A673 (cell line): ENCODE data around the gene CCDC159. TPM values are rescaled to one million over a fixed set of nuclear protein-coding genes. Genes with fewer than 3 reads are reported as not detected.

Experiments
- BruUV-seq: library from RNA; stranded (reverse); fragments of 400-500 nt; replicated peaks from 2 replicates; lab custom pipeline; 2021; lab: Mats Ljungman, UMichigan
- CTCF ChIA-PET: fragments of 300-600 bp; sonication (Branson Sonifier 250); formaldehyde crosslinking; loops from one replicate; lab custom pipeline; 2022; ENCODE audit warnings: antibody characterized with exemption; lab: Charles Lee
- POLR2A ChIA-PET: fragments of 300-600 bp; sonication (Branson Sonifier 250); formaldehyde crosslinking; loops from one replicate; lab custom pipeline; 2022; ENCODE audit warnings: antibody characterized with exemption; ENCODE audit not compliant: low non-redundant PET; lab: Charles Lee
- DNase-seq: peaks from one replicate; pipeline ENCODE4 v3.0.0-alpha.2; 2015; ENCODE audit warnings: low spot score
- H3K27ac ChIP-seq: fragments of 200-600 bp; sonication (generic); 2 replicates; pipeline ENCODE4 v1.5.1; 2016; ENCODE audit warnings: mixed run types, low read depth, mild to moderate bottlenecking, mixed read lengths, antibody characterized with exemption, low read length; ENCODE audit not compliant: poor library complexity, severe bottlenecking
- H3K27me3 ChIP-seq: fragments of 200-600 bp; sonication (generic); replicated peaks from 2 replicates; pipeline ENCODE4 v1.6.1; 2017; ENCODE audit warnings: mixed run types, low read depth, mild to moderate bottlenecking, mixed read lengths, antibody characterized with exemption, low read length; ENCODE audit not compliant: insufficient read depth, poor library complexity
- H3K36me3 ChIP-seq: fragments of 200-600 bp; sonication (generic); 2 replicates; pipeline ENCODE4 v1.6.1; 2016; ENCODE audit warnings: mixed run types, mild to moderate bottlenecking, mixed read lengths, antibody characterized with exemption, low read length; ENCODE audit not compliant: insufficient read depth, poor library complexity, severe bottlenecking
- H3K4me1 ChIP-seq: fragments of 200-600 bp; sonication (generic); 2 replicates; pipeline ENCODE4 v1.6.1; 2017; ENCODE audit warnings: mixed run types, mild to moderate bottlenecking, mixed read lengths, antibody characterized with exemption, low read length; ENCODE audit not compliant: insufficient read depth, poor library complexity, severe bottlenecking
- H3K4me3 ChIP-seq: fragments of 200-600 bp; sonication (generic); 2 replicates; pipeline ENCODE4 v1.5.1; 2016; ENCODE audit warnings: low read depth, mixed run types, mild to moderate bottlenecking, mixed read lengths, low read length; ENCODE audit not compliant: poor library complexity, severe bottlenecking
- H3K9me3 ChIP-seq: fragments of 200-600 bp; sonication (generic); 2 replicates; pipeline ENCODE4 v1.6.1; 2016; ENCODE audit warnings: mixed run types, low read depth, mild to moderate bottlenecking, mixed read lengths, antibody characterized with exemption, low read length; ENCODE audit not compliant: poor library complexity, severe bottlenecking
- CTCF ChIP-seq: fragments of 300-800, 200-600 bp; sonication (generic); conservative IDR thresholded peaks from 2 replicates; pipeline ENCODE4 v1.5.1; 2017; ENCODE audit warnings: low read depth, mild to moderate bottlenecking, antibody characterized with exemption, low read length, moderate library complexity, mixed read lengths
- EZH2 ChIP-seq: fragments of 200-600 bp; sonication (generic); IDR thresholded peaks from 2 replicates; pipeline ENCODE4 v1.6.1; 2017; ENCODE audit warnings: borderline replicate concordance, low read depth, mild to moderate bottlenecking, mixed read lengths, antibody characterized with exemption, low read length; ENCODE audit not compliant: poor library complexity, severe bottlenecking
- intact Hi-C: fragments of 100-400 bp; cut with micrococcal nuclease; formaldehyde crosslinking; loops from one replicate; pipeline ENCODE4 v1.10.0; 2022; ENCODE audit not compliant: unreplicated experiment
- total RNA-seq: library from RNA; stranded (reverse); gene quantifications from 2 replicates; pipeline ENCODE4 v1.2.3, GENCODE V29; 2021

The CCDC159 gene
- total RNA-seq, 1 experiment from 2014 or later, result 7.9 TPM

- Histone ChIP-seq H3K9me3 (no peaks in the 10 kb centered on the region), H3K4me3 (no peak overlapping the region), H3K4me1 (peaks cover 14% of the 10 kb centered on the region), H3K27ac (no peak overlapping the region), H3K36me3 (peaks cover 4% of the 10 kb centered on the region), H3K27me3 (no peaks in the 10 kb centered on the region)
- intact Hi-C loops, result no loop called here
- no peak for DNase-seq
- no TSS peak for BruUV-seq
- ChIA-PET CTCF (interaction anchor here (0.7 to 1.0 kb wide), 2 partner anchors 48 to 1423 kb away, joined by 5 read pairs; no protein-coding TSS in a partner anchor), POLR2A (no interaction called here)
- TF ChIP-seq EZH2 (no peak), CTCF (no peak)
Observed at GRCh38 chr19:11342429-11342828, 3.9 kb upstream of the CCDC159 start.

GRCh38 chr19:11345122-11345803 is 1.1 kb upstream of the CCDC159 start:
- Histone ChIP-seq H3K4me1 (peaks cover 14% of the 10 kb centered on the region), H3K4me3 (peak overlapping the region; percentile 69), H3K9me3 (no peaks in the 10 kb centered on the region), H3K27ac (peak overlapping the region; percentile 67), H3K27me3 (no peaks in the 10 kb centered on the region), H3K36me3 (peaks cover 4% of the 10 kb centered on the region)
- no TSS peak for BruUV-seq
- ChIA-PET CTCF (interaction anchor here (0.9 to 1.0 kb wide), 2 partner anchors 30 to 36 kb away, joined by 3 read pairs; partner anchors contain the start of gene SWSAP1), POLR2A (interaction anchor here (1.1 kb wide), 1 partner anchor 59 kb away, joined by 5 read pairs; no protein-coding TSS in a partner anchor)
- intact Hi-C loops, result no loop called here
- DNase-seq, result no peak
- no peak for TF ChIP-seq EZH2
- TF ChIP-seq CTCF, result no peak

- H3K27ac ChIP-seq, result no peak overlapping the region
- BruUV-seq, result no TSS peak
- no peak overlapping the region for H3K4me3 ChIP-seq
- H3K27me3 ChIP-seq, result no peaks in the 10 kb centered on the region
- POLR2A ChIA-PET, result no interaction called here
- TF ChIP-seq CTCF (no peak), EZH2 (no peak)
- no peak for DNase-seq
- intact Hi-C loops, result no loop called here
- no peaks in the 10 kb centered on the region for H3K9me3 ChIP-seq
- H3K36me3 ChIP-seq, result peaks cover under 1% of the 10 kb centered on the region
- CTCF ChIA-PET, result no interaction called here
- H3K4me1 ChIP-seq, result peaks cover 14% of the 10 kb centered on the region
Observed at GRCh38 chr19:11347546-11348039, 1.3 kb downstream of the CCDC159 start.
